HS-27A (cell line): Measurements from ENCODE around the gene NOL4L.
A peak's percentile ranks its signal among the peaks of the same experiment; 100 is the strongest.

Source experiments
- DNase-seq: peaks from one replicate; pipeline ENCODE4 v3.0.0-alpha.2; 2012; ENCODE audit warnings: low read depth, missing footprints

Gene NOL4L

DNA sequence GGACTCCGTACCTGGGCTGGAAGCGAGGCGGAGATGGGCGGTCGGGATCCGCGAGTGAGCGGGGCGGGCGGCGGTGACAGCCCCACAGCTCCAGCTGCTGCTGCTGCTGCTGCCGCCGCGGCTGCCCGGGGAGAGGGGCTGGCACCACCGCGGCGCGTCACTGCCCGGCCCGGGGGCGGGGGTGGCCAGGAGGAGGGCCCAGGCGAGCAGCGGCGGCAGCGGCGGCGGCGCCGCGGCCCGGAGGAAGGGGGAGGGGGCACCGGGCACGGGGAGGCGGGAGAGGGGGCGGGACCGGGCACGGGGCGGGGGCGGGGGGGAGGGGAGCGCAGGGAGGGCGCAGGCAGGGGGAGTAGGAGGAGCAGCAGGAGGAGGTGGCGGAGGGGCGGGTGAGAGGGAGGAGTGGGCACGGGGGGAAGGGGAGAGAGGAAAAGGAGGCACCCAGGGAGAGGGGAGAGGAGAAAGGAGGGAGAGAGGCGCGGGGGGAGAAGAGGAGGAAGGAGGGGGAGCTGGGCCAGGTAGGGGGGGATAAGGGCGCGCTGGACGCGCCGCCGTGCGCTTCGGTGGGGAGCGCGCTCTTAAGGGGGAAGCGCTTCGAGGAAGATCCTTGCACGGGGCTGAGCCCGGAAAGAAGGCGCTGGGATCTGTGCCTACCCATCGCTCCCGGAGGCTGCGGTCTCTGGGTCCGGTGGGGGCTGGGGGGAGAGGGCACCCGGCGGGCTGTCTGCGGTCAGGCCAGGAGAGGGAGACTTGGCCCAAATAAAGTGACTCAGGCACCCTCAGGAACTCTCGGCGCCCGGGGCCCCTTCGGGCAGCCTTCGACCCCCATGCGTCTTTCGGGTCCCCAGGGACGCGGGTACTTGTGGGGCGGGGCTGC lies 101.5 kb downstream of the NOL4L start:
- DNase-seq = no peak

DNA sequence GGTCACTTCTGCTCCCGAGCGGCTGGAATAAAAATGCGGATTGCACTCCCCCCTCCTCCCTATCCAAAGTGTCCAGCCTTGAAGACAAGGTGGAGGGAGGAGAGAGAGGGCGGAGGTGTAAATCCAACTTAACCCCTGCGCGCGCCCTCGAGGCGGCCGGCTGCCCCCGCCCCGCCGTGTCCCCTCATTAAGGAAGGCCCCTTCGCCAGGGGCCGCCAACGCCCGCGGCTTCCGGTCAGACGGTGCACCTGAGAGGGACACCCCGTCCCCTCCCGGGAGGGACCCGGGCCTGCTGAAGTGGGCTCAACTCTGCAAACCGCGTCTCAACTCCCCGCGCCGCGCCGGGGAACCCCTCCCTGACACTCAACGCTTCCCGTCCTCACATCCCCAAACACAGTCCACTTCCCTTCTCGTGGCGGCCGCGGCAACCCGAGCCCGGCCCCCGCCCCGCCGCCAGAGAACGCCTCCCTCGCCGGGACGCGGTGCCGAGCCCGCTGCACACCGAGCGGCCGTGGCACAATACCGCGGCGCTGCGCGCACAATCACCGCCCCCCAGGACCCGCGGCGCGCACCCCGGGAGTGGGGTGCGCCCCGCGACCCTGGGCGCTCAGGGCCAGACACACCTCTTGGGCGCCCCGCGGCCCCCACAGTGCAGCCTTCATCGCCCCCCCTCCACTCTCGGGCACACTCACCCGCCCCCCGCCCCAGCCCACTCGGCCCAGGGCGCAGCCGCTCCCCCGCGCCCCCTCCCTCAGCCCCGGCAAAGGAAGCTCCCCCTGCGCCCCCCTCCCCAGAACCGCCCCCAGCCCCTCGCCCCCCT lies 102.5 kb downstream of the NOL4L start:
- DNase-seq = no peak

DNA sequence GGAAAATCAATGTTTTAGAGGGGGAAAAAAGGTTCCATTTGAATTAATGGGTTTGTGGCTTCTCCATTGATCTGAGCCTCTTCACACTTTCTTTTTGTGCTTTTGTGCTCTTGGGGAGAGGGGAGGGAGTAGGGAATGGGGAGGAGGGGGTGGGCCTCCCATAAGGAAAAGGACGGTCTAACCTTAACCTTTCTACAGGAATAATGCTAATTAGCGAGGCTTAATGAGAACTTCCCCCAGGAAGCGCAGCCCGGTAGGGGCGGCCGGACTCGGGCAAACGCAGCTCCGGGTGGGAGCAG lies 103.0 kb downstream of the NOL4L start:
- no peak for DNase-seq

DNA sequence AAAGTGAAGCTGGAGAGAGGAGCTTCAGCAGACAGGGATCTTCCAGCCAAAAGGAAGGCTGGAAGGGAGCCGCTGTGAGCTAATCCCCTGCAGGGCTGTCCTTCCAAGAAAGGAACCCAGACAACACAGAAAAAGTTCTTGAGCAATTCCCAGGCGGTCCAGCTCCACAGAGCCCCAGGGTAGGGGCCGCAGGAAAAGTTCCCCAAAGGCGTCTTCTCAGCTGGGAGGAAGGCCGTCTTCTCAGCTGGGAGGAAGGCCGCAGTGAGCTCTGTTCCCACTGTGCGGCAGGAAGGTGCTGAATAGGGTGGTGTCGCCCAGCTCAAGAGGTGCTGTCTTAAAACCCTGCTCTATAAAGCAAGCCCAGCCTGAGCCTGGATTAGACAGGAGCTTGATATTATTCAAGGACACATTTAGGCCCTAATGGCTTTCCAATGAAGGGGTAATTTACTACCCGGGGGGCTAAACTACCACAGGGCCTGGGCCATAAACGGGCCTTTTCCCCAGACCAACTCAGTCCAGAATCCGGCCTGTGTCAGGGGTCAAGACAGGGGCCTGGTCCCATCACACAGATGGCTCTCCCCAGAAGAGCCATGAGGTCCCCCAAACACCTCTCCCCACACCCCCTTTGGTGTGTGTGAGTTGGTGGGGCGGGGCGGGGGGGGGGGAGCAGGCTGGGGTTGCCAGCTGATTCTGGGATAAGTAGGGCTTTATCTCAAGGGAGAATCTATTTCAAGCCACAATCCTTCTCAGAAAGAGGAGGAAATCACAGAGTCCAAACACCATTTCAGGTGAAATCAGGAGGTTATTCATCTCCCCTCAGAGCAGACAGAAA lies 103.6 kb downstream of the NOL4L start:
- DNase-seq = no peak

DNA sequence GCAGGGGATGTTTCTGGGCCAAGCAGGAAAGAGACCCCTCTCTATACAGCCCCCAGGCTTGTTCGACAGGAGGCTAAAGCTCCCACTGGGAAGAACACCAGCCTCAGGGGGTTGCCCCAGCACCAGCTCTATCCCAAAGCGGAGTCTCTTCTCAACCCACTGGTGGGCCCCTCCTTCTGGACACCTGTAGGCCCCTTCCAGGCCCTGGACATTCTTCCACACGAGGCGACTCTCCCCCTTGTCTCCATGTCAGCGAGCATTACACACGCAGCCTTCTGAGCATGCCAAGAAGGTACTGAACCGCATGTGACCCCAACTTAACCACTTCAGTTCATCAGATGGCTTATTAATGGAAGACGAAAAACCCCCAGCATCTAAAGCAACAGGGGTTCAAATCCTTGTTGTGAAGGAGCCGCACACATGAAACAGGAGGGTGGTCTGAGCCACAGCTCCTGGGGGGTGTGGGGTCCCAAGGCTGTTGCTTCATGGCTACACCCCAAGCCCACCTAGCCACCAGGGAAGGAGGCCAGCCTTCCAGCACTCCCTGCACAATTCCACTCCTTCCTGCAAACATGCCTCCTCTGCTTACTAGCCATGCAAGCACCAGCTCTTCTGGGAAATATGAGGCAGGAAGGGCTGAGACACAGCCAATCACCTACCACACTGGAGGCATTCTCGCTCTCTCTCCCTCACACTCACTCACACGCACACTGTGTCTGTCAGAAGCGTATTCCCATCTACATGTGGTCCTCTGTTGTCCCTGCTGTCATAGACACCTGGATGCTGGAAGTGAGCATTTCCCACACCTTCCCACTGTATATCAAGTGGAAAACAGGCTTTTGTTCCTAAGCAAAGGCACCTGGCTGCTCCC lies 104.5 kb downstream of the NOL4L start:
- DNase-seq = no peak

DNA sequence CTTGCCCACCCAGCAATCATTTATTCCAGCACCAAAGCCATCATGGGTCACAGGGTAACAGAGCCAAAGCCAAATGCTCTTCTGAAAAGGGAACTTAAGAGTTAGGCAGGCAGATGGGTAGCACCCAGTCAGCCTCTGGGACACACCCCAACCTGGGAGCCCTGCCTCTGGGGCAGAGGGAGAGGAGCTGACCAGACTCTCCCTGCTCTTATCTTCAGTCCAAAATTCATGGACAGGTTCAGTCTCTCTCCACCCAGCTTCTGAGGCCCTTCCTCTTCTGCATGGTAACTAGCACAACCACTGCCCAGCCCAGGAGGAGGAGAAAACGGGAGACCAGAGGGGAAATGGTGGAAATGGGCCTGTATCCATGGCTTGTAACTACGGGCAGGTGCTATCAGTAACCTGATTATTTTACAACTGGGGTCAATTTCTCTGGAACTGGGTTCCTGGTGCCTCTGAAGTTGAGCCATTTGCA lies 105.4 kb downstream of the NOL4L start:
- DNase-seq = no peak

DNA sequence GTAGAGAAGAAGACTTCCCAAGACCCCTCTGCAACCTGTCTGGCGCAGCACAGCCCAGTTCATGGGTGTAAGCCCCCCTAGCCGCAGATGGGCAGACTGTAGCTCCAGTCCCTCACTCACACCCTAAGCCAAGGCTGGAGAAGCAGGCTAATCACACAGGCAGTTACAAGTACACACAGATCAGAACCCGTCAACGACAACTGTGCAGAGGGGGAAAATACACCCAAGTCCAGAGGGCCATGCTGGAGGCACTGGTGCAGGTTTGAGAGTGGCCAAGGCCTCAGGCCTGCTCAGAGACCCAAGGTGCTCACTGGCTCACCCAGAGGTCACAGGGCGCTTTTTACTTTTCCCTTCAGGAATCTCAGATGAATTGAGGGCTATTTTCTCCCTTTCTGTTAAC lies 106.1 kb downstream of the NOL4L start:
- no peak for DNase-seq

DNA sequence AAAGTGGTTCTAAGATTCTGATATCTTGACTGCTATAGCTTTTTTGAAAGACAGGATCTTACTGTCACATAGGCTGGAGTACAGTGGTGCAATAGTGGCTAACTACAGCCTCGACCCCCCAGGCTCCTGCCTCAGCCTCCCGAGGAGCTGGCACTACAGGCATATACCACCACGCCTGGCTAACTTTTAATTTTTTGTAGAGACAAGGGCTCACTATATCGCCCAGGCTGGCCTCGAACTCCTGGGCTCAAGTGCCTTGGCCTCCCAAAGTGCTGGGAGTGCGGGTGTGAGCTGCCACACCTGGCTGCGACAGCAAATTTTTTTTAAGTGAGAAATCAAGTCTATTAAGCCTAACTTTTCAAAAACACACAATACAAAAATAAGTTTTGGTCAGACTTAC lies 106.6 kb downstream of the NOL4L start:
- no peak for DNase-seq

DNA sequence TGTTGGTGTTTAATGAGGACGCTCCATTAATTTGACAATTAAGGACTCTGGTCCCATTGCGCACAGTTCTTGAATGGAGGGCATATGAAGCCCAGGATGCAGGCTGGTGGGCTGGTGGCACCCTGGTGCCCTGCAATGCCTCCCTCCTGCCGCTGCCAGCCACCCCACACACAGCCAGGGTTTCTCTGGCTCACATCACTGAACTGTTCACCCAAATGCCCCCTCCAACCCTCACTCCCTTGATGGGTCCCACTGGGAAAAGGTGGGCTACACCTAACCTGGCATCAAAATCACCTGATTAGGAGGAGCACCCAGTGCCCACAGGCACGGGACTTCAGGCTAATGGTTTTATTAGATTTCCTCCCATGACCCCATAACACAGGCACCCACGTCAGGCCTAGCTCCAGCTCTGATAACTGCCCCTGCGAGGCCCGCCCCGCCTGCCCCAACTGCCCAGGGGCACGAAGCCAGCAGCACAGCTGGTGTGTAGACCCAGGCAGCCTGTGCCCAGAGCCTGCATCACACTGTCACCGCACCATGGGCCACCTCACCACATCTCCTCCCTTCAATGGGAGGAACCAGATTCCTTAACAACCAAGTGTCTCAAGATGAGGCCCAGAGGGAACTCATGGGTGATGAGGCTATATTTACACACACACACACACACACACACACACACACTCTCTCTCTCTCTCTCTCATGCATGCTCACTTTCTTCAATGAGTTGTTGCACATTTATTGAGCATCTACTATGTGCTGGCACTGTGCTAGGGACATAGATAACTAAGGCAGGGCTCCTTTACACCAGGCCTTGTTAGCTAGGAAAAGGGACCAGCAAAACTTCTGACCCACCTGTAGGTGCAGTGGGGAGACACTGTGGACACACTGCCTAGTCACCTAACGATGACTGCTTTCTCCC lies 107.3 kb downstream of the NOL4L start:
- DNase-seq = no peak

DNA sequence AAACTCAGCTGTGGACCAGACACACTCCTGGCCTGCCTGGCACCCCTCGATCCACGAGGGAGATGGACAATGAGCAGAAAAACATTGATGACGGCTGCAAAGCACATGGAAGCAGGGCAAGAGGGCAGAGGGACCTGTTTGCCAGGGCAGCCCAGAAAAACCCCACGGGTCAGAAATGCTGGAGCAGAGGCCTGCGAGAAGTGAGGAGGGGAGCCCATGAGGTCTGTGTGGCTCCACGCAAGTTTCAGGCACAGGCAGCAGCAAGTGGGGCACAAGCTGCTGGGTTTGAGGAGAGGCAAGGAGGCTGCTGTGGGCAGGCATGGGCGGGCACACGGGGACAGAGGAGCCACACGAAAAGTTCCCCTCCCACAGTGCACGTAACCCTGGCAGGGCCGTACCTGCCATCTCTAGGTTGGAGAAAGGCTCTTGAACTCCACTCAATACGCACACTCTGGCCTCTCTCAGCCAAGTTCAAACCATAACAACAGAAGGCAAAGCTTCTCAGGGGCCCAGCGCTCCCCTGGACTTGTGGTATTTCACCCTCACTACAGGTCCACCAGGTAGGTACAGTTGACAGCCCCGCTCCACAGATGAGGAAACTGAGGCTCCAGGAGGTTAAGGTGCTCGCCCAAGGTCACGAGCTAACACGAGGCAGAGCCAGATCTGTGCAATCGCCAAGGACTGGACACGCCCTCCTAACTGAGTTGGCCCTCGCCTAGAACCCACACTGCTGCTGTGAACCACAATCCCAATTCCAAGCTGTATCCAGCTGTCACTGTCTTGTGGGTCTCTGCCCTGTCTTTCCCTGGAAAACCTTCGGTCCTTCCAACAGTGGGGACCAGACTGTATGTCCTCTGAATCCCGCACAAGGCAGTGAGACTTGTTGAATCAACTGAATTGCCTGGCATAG lies 108.2 kb downstream of the NOL4L start:
- no peak for DNase-seq

DNA sequence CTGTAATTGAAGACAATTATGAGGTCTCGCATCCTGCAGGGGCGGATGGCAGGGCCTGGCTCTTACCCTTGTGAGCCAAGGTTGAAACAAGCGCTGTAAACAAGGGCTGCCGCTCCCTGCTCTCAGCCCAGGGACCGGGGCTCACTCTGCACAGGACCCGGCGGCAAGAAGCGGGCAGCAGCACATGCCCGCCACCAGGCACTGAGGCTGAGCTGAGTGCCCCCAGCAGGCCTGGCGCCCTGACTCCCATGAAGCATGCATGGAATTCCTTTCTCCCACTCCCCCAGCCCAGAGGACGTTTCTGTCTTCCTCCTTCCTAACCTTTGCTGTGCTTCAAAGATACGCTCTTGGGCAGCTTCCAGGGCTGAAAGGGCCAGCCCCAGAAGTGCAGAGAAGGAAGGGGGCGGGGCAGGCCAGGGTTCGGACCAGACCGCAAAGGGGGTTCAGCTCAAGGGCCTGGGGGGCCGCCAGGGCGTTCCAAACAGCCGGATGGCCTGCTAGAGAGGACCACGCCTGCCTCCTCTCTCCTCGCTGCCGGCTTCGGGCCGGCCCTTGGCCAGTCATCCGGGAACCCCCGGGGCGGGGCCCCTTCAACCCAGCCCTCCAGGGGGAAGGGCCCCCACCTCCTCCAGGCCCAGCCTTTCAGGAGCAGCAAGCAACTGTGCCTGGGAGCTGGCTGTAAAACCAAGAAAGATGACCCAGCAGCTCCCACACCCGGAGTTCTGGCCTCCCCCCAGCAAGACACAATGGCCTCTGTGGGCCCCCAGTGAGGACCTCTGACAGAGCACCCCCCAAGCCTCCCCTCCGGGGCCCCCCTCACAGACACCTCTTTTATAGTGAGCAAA lies 109.9 kb downstream of the NOL4L start:
- peak; percentile 86 for DNase-seq

DNA sequence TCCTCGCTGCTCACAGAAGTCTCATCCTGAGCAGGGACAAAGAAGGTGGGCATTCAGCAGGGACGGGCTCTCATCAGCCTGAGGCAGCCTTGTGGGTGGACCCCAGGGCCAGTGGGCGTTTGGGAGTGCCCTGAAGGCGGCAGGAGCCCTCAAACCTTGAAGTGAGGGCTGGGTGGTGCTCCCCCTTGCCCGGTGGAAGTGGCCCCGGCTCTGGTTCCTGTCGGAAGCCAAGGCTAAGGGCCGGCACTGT lies 110.5 kb downstream of the NOL4L start:
- DNase-seq = no peak

DNA sequence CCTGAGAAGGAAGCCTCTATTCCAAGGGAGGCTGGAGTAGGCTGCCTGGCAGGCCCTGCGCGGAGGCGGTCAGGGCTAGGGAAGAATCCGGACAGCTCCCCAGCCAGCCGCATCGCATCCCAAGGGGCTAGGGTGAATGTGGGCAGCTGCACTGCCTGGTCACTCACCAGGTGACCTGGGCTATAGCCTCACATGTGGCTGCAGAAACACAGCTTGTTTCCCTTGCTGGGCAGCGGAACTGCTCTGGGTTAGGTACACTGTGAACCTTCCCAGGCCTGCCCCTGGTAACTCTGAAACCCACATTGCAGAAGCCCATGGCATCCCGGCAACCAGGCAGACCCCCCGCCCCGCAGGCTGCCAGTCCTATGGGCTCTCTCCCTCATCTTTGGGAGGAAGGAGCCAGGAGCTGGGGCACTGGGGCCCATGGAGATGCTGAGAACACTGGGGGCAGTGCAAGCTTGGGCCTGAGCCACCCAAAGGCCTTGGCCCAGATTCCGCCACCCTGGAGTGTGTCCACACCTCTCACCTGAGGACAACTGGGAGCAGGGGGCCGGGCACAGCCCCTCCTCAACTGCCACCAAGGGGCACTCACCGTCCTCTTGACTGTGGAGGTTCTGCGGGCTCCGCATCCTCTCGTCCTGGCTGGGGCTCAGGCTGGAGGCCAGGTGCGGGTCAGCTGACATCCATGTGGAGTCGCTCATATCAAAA lies 111.0 kb downstream of the NOL4L start:
- no peak for DNase-seq

DNA sequence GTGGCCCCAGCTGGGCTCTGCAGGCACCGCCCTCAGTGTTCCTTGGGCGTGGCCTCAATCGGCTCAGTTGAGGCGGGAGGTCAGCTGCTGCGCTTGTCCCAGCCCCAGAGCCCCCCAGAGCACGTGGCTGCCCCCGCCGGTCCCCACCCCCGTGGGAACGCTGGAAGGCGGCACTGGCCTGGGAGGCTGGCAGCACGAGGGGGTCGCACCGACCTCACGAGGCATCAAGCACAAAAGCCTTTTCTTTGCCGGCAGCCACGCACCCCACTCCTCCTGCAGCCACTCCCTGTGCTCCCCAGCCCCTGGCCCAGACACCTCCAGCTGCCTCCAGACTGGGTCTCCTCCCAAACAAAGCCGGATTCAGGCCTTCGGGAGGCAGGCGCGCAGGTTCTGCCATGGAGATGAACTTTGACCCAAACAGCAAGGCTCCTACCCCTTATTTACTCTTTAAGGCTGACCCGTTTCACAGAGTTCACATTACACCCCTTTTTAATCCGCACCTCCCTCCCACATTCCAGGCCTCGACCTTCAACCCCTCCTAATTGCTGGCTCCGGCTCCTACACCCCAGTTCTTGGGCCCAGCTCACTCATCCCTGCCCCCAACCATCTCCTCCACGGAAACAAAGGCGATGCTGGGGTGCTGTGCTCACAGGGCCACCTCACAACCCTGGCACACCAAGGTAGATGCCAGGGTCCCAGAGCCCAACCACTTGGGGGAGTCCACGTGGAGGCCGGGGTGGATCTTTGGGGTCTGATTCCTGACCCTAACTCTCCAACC lies 111.7 kb downstream of the NOL4L start:
- no peak for DNase-seq

DNA sequence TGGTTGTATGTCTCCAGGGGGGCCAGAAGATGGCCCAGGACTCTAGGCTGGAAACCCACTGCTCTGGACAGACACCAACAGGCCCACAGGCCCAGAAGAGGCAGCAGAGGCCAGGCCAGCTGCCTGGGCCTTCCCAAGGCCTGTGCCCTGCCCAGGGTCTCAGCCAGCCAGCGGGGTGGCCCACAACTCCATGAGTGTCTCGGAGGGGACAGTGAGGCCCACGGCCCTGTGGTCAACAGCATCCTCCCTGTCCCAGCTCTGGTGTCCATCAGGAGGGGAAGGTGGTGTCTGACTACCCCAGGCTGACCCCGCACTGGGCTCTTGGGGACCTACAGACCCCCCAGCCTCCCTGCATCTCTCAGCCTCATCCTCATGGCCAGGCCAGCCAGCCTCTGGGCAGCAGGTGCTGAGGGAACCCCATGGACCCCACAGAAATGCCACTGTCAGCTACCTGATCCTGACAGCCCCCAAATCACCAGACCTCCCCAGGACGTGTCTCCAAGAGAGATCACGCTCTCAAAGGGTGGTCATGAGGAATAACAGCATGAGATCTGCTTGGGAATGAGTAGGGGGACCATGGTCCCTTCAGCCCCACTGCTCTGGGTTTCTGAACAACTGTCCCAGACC lies 112.4 kb downstream of the NOL4L start:
- DNase-seq = no peak

DNA sequence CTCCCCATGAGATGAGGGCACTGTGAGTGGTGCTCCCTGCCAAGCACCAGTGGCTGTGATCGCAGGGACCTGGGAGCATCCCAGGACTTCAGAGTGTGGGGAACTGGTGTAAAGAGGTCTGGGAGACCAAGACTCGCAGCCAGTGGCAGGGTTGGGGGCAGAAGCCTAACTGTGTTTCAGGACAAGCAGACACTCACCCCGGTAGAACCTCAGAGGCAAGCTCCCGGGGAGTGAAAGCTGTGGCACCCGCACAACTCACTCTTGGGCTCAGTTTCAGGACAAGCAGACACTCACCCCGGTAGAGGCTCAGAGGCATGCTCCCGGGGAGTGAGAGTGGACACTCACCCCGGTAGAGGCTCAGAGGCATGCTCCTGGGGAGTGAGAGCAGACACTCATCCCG lies 114.2 kb downstream of the NOL4L start:
- no peak for DNase-seq
